Neural cell (in vitro differentiated cells): ENCODE measurements around the gene SOAT2. TPM values are rescaled to one million over a fixed set of nuclear protein-coding genes. Genes with fewer than 3 reads are reported as not detected.

Experiments used
- H2AFZ ChIP-seq: fragments of 200-600, 300-800 bp; sonication (generic), shearing (Covaris generic); 2 replicates; pipeline ENCODE4 v1.6.0; 2014; ENCODE audit warnings: low read depth, mild to moderate bottlenecking, antibody characterized with exemption, low read length, moderate library complexity
- H3F3A ChIP-seq: fragments of 200-600 bp; shearing (Covaris generic); 2 replicates; pipeline ENCODE4 v1.6.1; 2016; ENCODE audit warnings: mild to moderate bottlenecking, moderate library complexity, mixed read lengths, antibody characterized with exemption, low read length; ENCODE audit not compliant: insufficient read depth, poor library complexity, severe bottlenecking
- H3K27ac ChIP-seq: fragments of 200-600, 300-800 bp; sonication (generic), shearing (Covaris generic); 2 replicates; pipeline ENCODE4 v1.5.1; 2014; ENCODE audit warnings: mild to moderate bottlenecking, low read length, moderate library complexity
- H3K27me3 ChIP-seq: fragments of 300-800, 200-600 bp; sonication (generic), shearing (Covaris generic); 2 replicates; pipeline ENCODE4 v1.6.0; 2014; ENCODE audit warnings: mild to moderate bottlenecking, low read depth, low read length, moderate library complexity; ENCODE audit not compliant: insufficient read depth
- H3K36me3 ChIP-seq: fragments of 300-800, 200-600 bp; sonication (generic), shearing (Covaris generic); 2 replicates; pipeline ENCODE4 v1.5.1; 2014; ENCODE audit warnings: mild to moderate bottlenecking, antibody characterized with exemption, low read length, moderate library complexity; ENCODE audit not compliant: insufficient read depth
- H3K4me2 ChIP-seq: fragments of 300-800, 200-600 bp; sonication (generic), shearing (Covaris generic); 2 replicates; pipeline ENCODE4 v1.6.0; 2014; ENCODE audit warnings: mild to moderate bottlenecking, low read length
- H3K4me3 ChIP-seq: fragments of 300-800, 200-600 bp; sonication (generic), shearing (Covaris generic); 2 replicates; pipeline ENCODE4 v1.5.1; 2014; ENCODE audit warnings: mild to moderate bottlenecking, low read length, moderate library complexity
- H3K79me2 ChIP-seq: fragments of 200-600 bp; shearing (Covaris generic); replicated peaks from 2 replicates; pipeline ENCODE4 v1.6.0; 2014; ENCODE audit warnings: mild to moderate bottlenecking, low read length, moderate library complexity; ENCODE audit not compliant: insufficient read depth
- H3K9ac ChIP-seq: fragments of 300-800, 200-600 bp; sonication (generic), shearing (Covaris generic); 2 replicates; pipeline ENCODE4 v1.6.1; 2016; ENCODE audit warnings: mild to moderate bottlenecking, low read length, mixed read lengths
- H3K9me2 ChIP-seq: fragments of 200-600 bp; shearing (Covaris generic); 2 replicates; pipeline ENCODE4 v1.6.1; 2016; ENCODE audit warnings: mild to moderate bottlenecking, low read length, mixed read lengths; ENCODE audit not compliant: insufficient read depth
- H3K9me3 ChIP-seq: fragments of 200-600, 300-800 bp; sonication (generic), shearing (Covaris generic); 2 replicates; pipeline ENCODE4 v1.6.1; 2016; ENCODE audit warnings: mild to moderate bottlenecking, mixed run types, low read length, moderate library complexity, mixed read lengths
- H4K20me1 ChIP-seq: fragments of 200-600 bp; shearing (Covaris generic); 2 replicates; pipeline ENCODE4 v1.6.1; 2016; ENCODE audit warnings: mild to moderate bottlenecking, mixed run types; ENCODE audit not compliant: insufficient read depth
- CTCF ChIP-seq: fragments of 450-650 bp; IDR thresholded peaks from 2 replicates; pipeline ENCODE4 v1.5.1; 2014; ENCODE audit warnings: antibody characterized with exemption, mild to moderate bottlenecking, moderate library complexity; ENCODE audit not compliant: poor library complexity, severe bottlenecking
- EP300 ChIP-seq: fragments of 450-650 bp; conservative IDR thresholded peaks from 2 replicates; pipeline ENCODE4 v1.6.1; 2014; ENCODE audit warnings: antibody characterized with exemption, mild to moderate bottlenecking, moderate library complexity; ENCODE audit not compliant: poor library complexity, severe bottlenecking
- EZH2 ChIP-seq: fragments of 200-600, 300-800 bp; shearing (Covaris generic), sonication (generic); IDR thresholded peaks from 2 replicates; pipeline ENCODE4 v1.6.1; 2014; ENCODE audit warnings: antibody characterized with exemption, low read length, borderline replicate concordance, mild to moderate bottlenecking; ENCODE audit not compliant: insufficient read depth, poor library complexity, severe bottlenecking
- MXI1 ChIP-seq: fragments of 450-650 bp; conservative IDR thresholded peaks from 2 replicates; pipeline ENCODE4 v1.6.1; 2014; ENCODE audit warnings: antibody characterized with exemption, mild to moderate bottlenecking; ENCODE audit not compliant: poor library complexity, severe bottlenecking
- POLR2AphosphoS5 ChIP-seq: IDR thresholded peaks from 2 replicates; pipeline ENCODE4 v1.6.1; 2012
- REST ChIP-seq: IDR thresholded peaks from 2 replicates; pipeline ENCODE4 v1.6.1; 2012; ENCODE audit warnings: borderline replicate concordance
- SMC3 ChIP-seq: fragments of 450-650 bp; conservative IDR thresholded peaks from 2 replicates; pipeline ENCODE4 v1.6.1; 2014; ENCODE audit warnings: antibody characterized with exemption, mild to moderate bottlenecking, moderate library complexity; ENCODE audit not compliant: poor library complexity
- TAF1 ChIP-seq: IDR thresholded peaks from 2 replicates; pipeline ENCODE4 v1.6.1; 2012; ENCODE audit warnings: low read depth
- polyA plus RNA-seq: library from polyadenylated mRNA; depleted of rRNA; stranded (reverse); fragments of >200 nt; gene quantifications from 2 replicates; pipeline ENCODE4 v1.2.3, GENCODE V29; 2014

Gene SOAT2
- polyA plus RNA-seq, 1 donor from 2014 or later, result not detected

- H3K27ac ChIP-seq, result no peak overlapping the region
These were observed 9.4 kb upstream of the SOAT2 start for GRCh38 chr12:53093777-53094393.

GRCh38 chr12:53094394-53094787 is 8.9 kb upstream of the SOAT2 start:
- Histone ChIP-seq H3K9me3 (no peaks in the 10 kb centered on the region), H4K20me1 (no peaks in the 10 kb centered on the region), H3F3A (no peaks in the 10 kb centered on the region), H3K4me3 (no peak overlapping the region), H2AFZ (no peak overlapping the region), H3K4me2 (no peak overlapping the region), H3K27ac (no peak overlapping the region), H3K9ac (no peak overlapping the region), H3K79me2 (no peaks in the 10 kb centered on the region), H3K9me2 (no peaks in the 10 kb centered on the region), H3K27me3 (peaks cover 38% of the 10 kb centered on the region), H3K36me3 (no peaks in the 10 kb centered on the region)
- TF ChIP-seq EZH2 (no peak), REST (no peak), MXI1 (no peak), EP300 (no peak), CTCF (no peak), SMC3 (no peak), TAF1 (no peak), POLR2AphosphoS5 (no peak)

More at GRCh38 chr12:53093777-53094393, 9.4 kb upstream of the SOAT2 start:
- H3K9ac ChIP-seq, result no peak overlapping the region
- H3K4me3 ChIP-seq, result no peak overlapping the region
- H3K27me3 ChIP-seq, result peaks cover 32% of the 10 kb centered on the region
- TF ChIP-seq REST, result no peak
- no peak for TF ChIP-seq CTCF
- no peaks in the 10 kb centered on the region for H3K79me2 ChIP-seq
- H3K9me2 ChIP-seq, result no peaks in the 10 kb centered on the region
- H3K36me3 ChIP-seq, result no peaks in the 10 kb centered on the region
- H4K20me1 ChIP-seq, result no peaks in the 10 kb centered on the region
- H3K9me3 ChIP-seq, result no peaks in the 10 kb centered on the region
- H3F3A ChIP-seq, result no peaks in the 10 kb centered on the region
- no peak overlapping the region for H2AFZ ChIP-seq
- no peak overlapping the region for H3K4me2 ChIP-seq
